Measurements from ENCODE around the gene CTNND2. TPM values are rescaled to one million over a fixed set of nuclear protein-coding genes. Genes with fewer than 3 reads are reported as not detected.

CTNND2 gene
- total and polyA plus RNA-seq, 10 of the 15 experiments (the other 5 are each of a cell fraction or from before 2014, with no cell fraction given) = 0.02 to 0.16 (median 0.04) TPM; not detected in 7

- DNase-seq (ENCODE audit: low read depth, low spot score) (no peak), ATAC-seq (no peak), FAIRE-seq (no peak)
- 18% methylated on average over 8 of the region's 8 CpGs for WGBS (ENCODE audit: insufficient coverage, insufficient replicate concordance, low lambda C conversion rate, missing lambda C conversion rate)
- Histone ChIP-seq H3K36me3 (ENCODE audit: control insufficient read depth in 2 of 2, insufficient read depth in 2 of 2, low read length in 1 of 2) (no peaks in the 10 kb centered on the region), H4K20me1 (ENCODE audit: control insufficient read depth, insufficient read depth) (no peaks in the 10 kb centered on the region), H3K27me3 (replicated peaks in 1 of 2; ENCODE audit: control insufficient read depth in 2 of 2, insufficient read depth in 2 of 2, low read length in 1 of 2) (peaks cover 0 to 6% of the 10 kb centered on the region in 2 experiments; a peak in 2 of 4 replicates), H3K9ac (ENCODE audit: control insufficient read depth, insufficient read depth, low read length) (no peak overlapping the region), H3K27ac (ENCODE audit: control insufficient read depth, insufficient read depth) (no peak overlapping the region), H3K4me2 (ENCODE audit: control insufficient read depth, insufficient read depth) (no peak overlapping the region), H2AFZ (ENCODE audit: control insufficient read depth, low read depth, low read length) (no peak overlapping the region), H3K4me3 (no peak overlapping the region), H3K9me3 (replicated peaks; ENCODE audit: control insufficient read depth, insufficient read depth, low read length) (no peaks in the 10 kb centered on the region), H3K79me2 (ENCODE audit: control insufficient read depth, insufficient read depth, low read length) (no peaks in the 10 kb centered on the region), H3K4me1 (ENCODE audit: control insufficient read depth, insufficient read depth, low read length) (no peaks in the 10 kb centered on the region)
- in situ Hi-C loops (cut with MboI) (no loop called here), intact Hi-C loops (cut with micrococcal nuclease; ENCODE audit: unreplicated experiment) (no loop called here)
- TF ChIP-seq EZH2 (IDR thresholded peaks at IDR 0.05; ENCODE audit: borderline replicate concordance, control insufficient read depth, low read depth, low read length) (no peak), ETV6 (conservative IDR thresholded peaks at IDR 0.05 in 1 of 2, IDR thresholded peaks at IDR 0.05 in 1 of 2; ENCODE audit: borderline replicate concordance in 1 of 2, low read depth in 1 of 2) (no peak), SREBF2 (IDR thresholded peaks at IDR 0.05; ENCODE audit: low read length) (no peak), LARP7 (IDR thresholded peaks at IDR 0.05) (no peak), FOS (IDR thresholded peaks at IDR 0.05; ENCODE audit: borderline replicate concordance, extremely low read depth, insufficient read length) (no peak), ZZZ3 (IDR thresholded peaks at IDR 0.05; ENCODE audit: control insufficient read depth, insufficient read length, low read depth) (no peak), TCF3 (IDR thresholded peaks at IDR 0.05; ENCODE audit: borderline replicate concordance, insufficient read depth, low read depth, low read length) (no peak), CREM (IDR thresholded peaks at IDR 0.05; ENCODE audit: low read depth) (no peak), PAX5 (IDR thresholded peaks at IDR 0.05; ENCODE audit: borderline replicate concordance, low read depth, low read length) (no peak), SUZ12 (IDR thresholded peaks at IDR 0.05; ENCODE audit: unreplicated experiment) (no peak)
- BruUV-seq (replicated peaks) = no TSS peak
- CTCF ChIA-PET = no interaction called here
- RAD21 ChIA-PET (ENCODE audit: unreplicated experiment) = no interaction called here
- SMC1A ChIA-PET (ENCODE audit: uncharacterized antibody, unreplicated experiment) = no interaction called here
- POLR2A ChIA-PET = no interaction called here
These were observed 2.0 kb downstream of the CTNND2 start for GRCh38 chr5:11902201-11902619.

Data from GM12878 (cell line).